Stimulated activated CD8-positive, alpha-beta memory T cell treated with anti-CD3 and anti-CD28 coated beads, Interleukin-15, amount 100 ng/mL, for 1 hour (primary cell): Measurements from ENCODE around the gene CASKIN1.
"Not testable (repeated sequence)": the region's sequence is repeated elsewhere in the genome, so short reads cannot be mapped to it uniquely, and the experiment has no call there.

Experiments used
- DNase-seq: peaks from one replicate; pipeline ENCODE4 v3.0.0-alpha.2; 2020; ENCODE audit warnings: low read depth

Gene CASKIN1

DNA sequence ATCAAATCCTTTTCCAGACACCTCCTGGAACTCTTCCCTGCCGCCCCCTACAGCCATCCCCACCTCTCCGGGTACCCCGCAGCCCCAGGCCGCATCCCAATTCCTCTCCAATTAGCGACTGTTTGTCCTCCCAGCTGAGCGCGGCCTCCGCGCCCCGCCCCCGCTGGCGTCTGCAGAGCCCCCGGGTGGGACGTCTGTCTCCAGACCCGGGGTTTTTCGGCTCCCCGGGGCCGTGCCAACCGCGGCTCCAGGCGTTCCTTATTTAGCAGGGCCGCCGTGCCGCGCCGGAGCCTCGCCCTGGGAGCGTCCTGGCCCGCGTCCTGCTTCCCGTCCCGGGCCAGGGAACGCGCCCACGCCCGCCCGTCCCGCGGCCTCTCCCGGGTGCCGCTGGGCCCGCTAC is 61.3 kb downstream of the CASKIN1 start:
- DNase-seq, result not testable (repeated sequence)

- DNase-seq, result not testable (repeated sequence)
These were observed 62.6 kb downstream of the CASKIN1 start for GRCh38 chr16:2133797-2134196.

- DNase-seq, result not testable (repeated sequence)
These were observed 66.4 kb downstream of the CASKIN1 start for GRCh38 chr16:2129890-2130447.

GRCh38 chr16:2129251-2129650 is 67.2 kb downstream of the CASKIN1 start:
- not testable (repeated sequence) for DNase-seq

- not testable (repeated sequence) for DNase-seq
These were observed 68.7 kb downstream of the CASKIN1 start for GRCh38 chr16:2127630-2128280.
